ENCODE measurements around the gene MAK.
"Not testable (repeated sequence)": the region's sequence is repeated elsewhere in the genome, so short reads cannot be mapped to it uniquely, and the experiment has no call there.

MAK gene

GRCh38 chr6:10852361-10852960, 14.1 kb upstream of the MAK start:
- no peak for DNase-seq

- no peak for DNase-seq
Measured at GRCh38 chr6:10850728-10851127, 12.4 kb upstream of the MAK start.

GRCh38 chr6:10849901-10850300, 11.6 kb upstream of the MAK start:
- no peak for DNase-seq

DNA sequence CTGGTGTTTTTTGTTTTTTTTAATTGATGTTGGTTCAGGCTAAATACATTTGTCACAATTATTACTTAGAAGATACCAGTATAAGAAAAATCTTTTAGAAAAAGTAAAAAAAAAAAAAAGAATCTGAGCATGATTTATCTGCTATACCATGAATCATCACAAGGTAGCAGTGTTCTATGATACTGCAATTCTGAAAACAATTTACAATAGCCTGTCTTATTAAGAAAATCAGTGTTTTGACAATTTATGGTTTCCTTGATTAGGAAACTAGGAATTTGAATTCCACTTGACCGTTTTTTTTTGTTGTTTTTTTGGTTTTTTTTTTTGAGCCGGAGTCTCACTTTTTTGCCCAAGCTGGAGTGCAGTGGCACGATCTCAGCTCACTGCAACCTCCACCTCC, 9.3 kb upstream of the MAK start:
- peak; percentile 15 to 39 for DNase-seq

DNA sequence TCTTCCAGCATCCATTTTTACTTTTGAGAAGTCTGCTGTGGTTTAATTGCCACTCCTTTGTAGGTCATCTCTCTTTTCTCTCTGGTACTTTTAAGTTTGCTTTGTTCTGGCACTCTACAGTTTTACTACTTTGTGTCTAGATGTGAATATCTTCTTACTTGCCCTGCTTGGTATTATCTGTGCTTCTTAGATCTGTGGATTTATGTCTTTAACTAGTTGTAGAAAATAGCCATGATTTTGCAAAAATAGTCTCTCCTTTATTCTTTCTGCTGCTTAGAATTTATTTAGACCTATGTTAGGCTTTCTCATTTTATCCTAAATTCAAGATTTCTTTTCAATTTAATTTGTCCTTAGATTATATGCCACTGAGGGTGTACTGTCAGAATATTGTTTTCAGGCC, 5.2 kb upstream of the MAK start:
- DNase-seq, result no peak

DNA sequence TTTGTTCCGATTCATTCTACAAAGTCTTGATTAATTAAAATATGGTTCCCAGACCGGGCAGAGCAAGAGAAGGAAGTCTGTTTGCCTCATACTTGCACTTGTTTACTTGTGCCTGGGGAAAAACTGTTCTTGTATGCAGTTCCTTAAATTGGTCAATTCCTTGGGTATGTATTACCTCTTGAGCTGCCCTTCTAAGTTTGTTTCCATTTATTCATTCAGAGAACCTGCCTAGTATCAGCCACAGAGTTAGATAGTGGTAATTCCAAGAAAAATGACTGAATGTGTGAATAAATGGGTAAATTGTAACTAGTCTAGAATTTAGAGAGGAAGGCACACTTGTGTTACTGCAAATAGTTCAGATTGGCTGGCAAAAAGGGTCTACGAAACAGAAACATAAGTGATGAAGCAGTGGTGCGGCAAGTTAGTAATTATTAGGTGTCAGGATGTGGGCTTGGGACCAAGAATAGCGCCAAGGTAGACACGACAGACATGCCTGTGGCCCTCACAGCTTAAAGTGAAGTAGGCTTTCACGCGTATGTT, 525 bp upstream of the MAK start:
- peak; percentile 55 to 66 for DNase-seq

GRCh38 chr6:10837622-10837994, 731 bp downstream of the MAK start:
- DNase-seq, result peak in 1 of 2 experiments; percentile 42

- no peak for DNase-seq
Measured at GRCh38 chr6:10837009-10837621, 1.2 kb downstream of the MAK start.

GRCh38 chr6:10834823-10835222, 3.5 kb downstream of the MAK start:
- DNase-seq, result no peak

DNA sequence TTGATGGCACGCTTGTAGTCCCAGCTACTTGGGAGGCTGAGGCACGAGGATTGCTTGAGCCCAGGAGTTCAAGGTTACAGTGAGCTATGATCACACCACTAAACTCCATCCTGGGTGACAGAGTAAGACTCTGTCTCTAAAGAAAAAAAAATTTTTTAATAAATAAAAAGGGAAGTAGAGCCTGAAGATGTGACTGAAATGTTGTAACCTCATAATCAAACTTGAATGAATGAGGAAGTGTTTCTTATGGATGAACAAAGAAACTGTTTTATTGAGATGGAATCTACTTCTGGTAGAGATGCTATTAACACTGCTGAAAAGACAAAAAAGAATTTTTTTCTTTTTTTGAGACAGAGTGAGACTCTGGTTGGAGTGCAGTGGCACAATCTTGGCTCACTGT, 6.7 kb downstream of the MAK start:
- peak; percentile 56 for DNase-seq

GRCh38 chr6:10824819-10825218, 13.5 kb downstream of the MAK start:
- DNase-seq, result no peak

DNA sequence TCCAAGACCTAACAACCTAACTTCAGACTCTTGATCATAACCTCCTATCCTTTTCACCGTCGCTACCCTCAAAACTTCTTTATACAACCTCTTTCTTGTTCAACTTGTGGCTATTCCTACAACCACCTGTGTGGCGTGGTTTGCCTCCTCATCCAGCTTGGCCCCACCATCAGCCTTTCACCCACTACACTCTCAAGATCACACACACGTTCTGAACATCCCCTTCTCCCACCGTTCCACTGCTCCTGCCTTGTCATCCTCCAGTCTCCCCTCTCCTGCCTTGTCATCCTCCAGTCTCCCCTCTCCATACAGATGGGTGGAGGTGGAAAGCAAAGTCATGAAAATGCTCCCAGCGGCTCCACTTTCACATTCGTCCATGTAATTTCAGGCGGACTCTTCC, 14.0 kb downstream of the MAK start:
- no peak for DNase-seq

DNA sequence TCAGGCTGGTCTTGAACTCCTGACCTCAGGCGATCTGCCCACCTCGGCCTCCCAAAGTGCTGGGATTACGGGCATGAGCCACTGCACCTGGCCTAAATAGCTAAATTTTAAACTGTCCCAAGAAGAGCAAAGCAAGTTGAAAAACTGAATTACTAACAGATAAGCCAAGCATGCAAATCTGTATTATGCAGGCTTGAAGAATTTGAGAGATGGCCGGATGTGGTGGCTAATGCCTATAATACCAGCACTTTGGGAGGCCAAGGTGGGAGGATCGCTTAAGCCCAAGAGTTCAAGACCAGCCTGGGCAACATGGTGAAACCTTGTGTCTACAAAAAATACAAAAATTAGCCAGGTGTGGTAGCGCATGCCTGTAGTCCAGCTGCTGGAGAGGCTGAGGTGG, 24.2 kb downstream of the MAK start:
- not testable (repeated sequence) for DNase-seq

GRCh38 chr6:10809098-10809497, 29.2 kb downstream of the MAK start:
- DNase-seq, result no peak

DNA sequence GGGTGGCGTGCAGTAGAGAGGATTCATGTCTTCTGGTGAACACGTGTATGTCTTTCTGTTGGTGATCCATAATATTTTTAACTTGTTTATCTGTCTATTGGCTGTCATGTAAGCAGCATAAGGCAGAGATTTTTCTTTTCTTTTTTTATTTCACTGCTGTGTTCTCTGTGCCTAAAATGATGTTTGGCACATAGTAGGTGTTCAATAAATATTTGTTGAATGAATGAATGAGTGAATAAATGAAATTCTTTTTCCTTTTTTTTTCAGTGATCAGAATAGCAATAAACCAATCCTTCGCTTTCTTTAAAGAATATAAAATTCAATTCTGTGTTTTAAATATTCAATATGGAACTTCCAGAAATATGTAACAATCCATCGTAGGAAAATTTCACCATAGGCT, 30.0 kb downstream of the MAK start:
- no peak for DNase-seq

- peak; percentile 55 to 68 for DNase-seq
Measured at GRCh38 chr6:10801224-10801848, 37.0 kb downstream of the MAK start.

DNA sequence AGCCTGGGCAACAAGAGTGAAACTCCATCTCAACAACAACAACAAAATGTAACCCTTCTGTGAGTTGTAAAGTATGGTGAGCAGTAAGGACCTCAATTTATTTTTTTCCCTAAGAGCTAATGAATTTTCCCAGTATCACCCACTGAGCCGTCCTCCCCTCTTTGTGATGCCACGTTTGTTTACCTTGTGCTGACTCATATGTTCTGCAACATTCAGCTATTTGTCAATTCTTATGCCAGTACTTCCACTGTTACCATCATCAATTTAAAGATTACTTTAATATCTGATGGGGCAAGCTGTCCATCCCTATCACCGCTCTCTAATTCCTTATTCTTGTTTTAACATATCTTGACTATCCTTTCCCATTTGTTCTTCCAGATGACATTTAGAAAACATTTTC, 37.5 kb downstream of the MAK start:
- no peak for DNase-seq

- DNase-seq, result no peak
Measured at GRCh38 chr6:10794239-10794638, 44.1 kb downstream of the MAK start.

DNA sequence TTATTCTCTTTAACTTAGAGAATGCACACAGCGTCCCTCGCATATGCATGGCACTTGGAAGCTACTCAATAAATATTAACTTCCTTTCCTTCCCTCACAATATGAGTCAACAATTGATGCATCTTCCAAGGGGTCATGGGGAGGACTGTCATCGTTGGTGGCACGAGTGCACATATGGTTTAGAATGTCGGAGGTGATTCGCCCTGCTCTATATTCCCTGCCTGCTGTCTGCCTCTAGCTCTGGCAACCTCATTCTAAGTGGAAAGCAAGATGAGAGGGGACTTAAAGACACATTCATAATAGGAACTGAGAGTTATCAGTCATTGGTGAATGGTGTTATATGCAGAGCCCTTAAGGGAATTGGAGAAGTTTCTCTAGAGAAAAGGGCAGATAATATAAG, 44.6 kb downstream of the MAK start:
- no peak for DNase-seq

GRCh38 chr6:10793035-10793434, 45.3 kb downstream of the MAK start:
- no peak for DNase-seq

DNA sequence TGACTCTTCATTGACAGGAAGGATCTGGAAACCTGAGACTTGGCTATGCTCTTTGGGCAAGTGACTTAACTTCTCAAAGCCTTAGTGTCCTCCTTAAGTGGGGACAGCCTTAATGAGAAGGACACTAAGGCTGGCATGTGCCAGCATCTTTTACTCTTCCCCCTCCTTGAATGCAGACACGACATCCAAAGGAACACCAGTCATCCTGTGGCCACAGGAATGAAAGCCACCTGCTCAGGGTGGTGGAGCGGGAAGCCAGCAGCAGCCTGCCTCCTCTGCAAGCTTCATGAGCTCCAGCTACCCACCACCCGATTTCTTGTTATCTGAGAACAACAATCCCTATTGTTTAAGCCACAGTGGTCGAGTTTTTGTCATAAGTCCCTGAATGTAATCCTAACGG, 46.2 kb downstream of the MAK start:
- no peak for DNase-seq

- no peak for DNase-seq
Measured at GRCh38 chr6:10791673-10792072, 46.7 kb downstream of the MAK start.

DNA sequence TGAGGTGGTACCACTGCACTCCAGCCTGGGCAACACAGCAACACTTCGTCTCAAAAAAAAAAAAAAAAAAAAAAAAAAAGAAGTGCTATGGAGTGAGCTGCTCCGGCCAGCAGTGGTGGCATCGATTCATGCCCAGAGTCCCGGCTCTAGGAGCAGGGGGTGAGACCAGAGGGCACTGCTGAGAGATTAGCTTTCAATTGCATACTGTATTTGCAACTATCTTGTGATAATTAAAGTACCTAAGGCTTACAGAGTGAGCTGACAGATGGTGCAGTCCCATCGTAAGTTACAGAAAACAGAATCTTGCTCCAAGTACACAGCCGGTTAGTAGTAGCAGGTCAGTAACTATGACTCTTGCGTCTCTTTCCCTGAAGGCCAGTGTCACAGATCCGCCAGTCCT, 59.3 kb downstream of the MAK start:
- no peak for DNase-seq

GRCh38 chr6:10778230-10778629, 60.1 kb downstream of the MAK start:
- DNase-seq, result no peak
